ENCODE measurements around the gene FGGY.
"Not testable (repeated sequence)": the region's sequence is repeated elsewhere in the genome, so short reads cannot be mapped to it uniquely, and the experiment has no call there.

Gene FGGY

GRCh38 chr1:59295618-59296017, 1.3 kb upstream of the FGGY start:
- FAIRE-seq (no peak), DNase-seq (ENCODE audit: insufficient read length, low spot score) (no peak)
- TF ChIP-seq POLR2A (IDR thresholded peaks at IDR 0.05; ENCODE audit: low read depth, low read length) = no peak

GRCh38 chr1:59298026-59298583, 1.2 kb downstream of the FGGY start:
- TF ChIP-seq POLR2A (IDR thresholded peaks at IDR 0.05; ENCODE audit: low read depth, low read length) = no peak
- FAIRE-seq (no peak), DNase-seq (ENCODE audit: insufficient read length, low spot score) (no peak)

GRCh38 chr1:59298710-59299346, 1.9 kb downstream of the FGGY start:
- FAIRE-seq = peak; percentile 70
- no peak for DNase-seq (ENCODE audit: insufficient read length, low spot score)
- no peak for TF ChIP-seq POLR2A (IDR thresholded peaks at IDR 0.05; ENCODE audit: low read depth, low read length)

GRCh38 chr1:59299670-59300069, 2.8 kb downstream of the FGGY start:
- not testable (repeated sequence) for FAIRE-seq; DNase-seq (ENCODE audit: insufficient read length, low spot score)

GRCh38 chr1:59302297-59302696, 5.4 kb downstream of the FGGY start:
- FAIRE-seq = no peak

GRCh38 chr1:59302871-59303270, 6.0 kb downstream of the FGGY start:
- no peak for TF ChIP-seq POLR2A (IDR thresholded peaks at IDR 0.05; ENCODE audit: low read depth, low read length)
- DNase-seq (ENCODE audit: insufficient read length, low spot score) (no peak), FAIRE-seq (peak; percentile 15)

More at GRCh38 chr1:59302297-59302696, 5.4 kb downstream of the FGGY start:
- no peak for DNase-seq (ENCODE audit: insufficient read length, low spot score)
- TF ChIP-seq POLR2A (IDR thresholded peaks at IDR 0.05; ENCODE audit: low read depth, low read length) = no peak

- peak; percentile 65 for FAIRE-seq
- no peak for TF ChIP-seq POLR2A (IDR thresholded peaks at IDR 0.05; ENCODE audit: low read depth, low read length)
- no peak for DNase-seq (ENCODE audit: insufficient read length, low spot score)
These were observed 8.3 kb downstream of the FGGY start for GRCh38 chr1:59305188-59305587.

- TF ChIP-seq POLR2A (IDR thresholded peaks at IDR 0.05; ENCODE audit: low read depth, low read length) = no peak
- DNase-seq (ENCODE audit: insufficient read length, low spot score) (no peak), FAIRE-seq (no peak)
These were observed 10.7 kb downstream of the FGGY start for GRCh38 chr1:59307591-59307990.

GRCh38 chr1:59308839-59309238, 11.9 kb downstream of the FGGY start:
- DNase-seq (ENCODE audit: insufficient read length, low spot score) = no peak
- no peak for FAIRE-seq
- no peak for TF ChIP-seq POLR2A (IDR thresholded peaks at IDR 0.05; ENCODE audit: low read depth, low read length)

- FAIRE-seq (no peak), DNase-seq (ENCODE audit: insufficient read length, low spot score) (no peak)
- no peak for TF ChIP-seq POLR2A (IDR thresholded peaks at IDR 0.05; ENCODE audit: low read depth, low read length)
These were observed 12.5 kb downstream of the FGGY start for GRCh38 chr1:59309392-59309791.

- no peak for TF ChIP-seq POLR2A (IDR thresholded peaks at IDR 0.05; ENCODE audit: low read depth, low read length)
- no peak for FAIRE-seq
- no peak for DNase-seq (ENCODE audit: insufficient read length, low spot score)
These were observed 13.1 kb downstream of the FGGY start for GRCh38 chr1:59309795-59310548.

- FAIRE-seq = no peak
- no peak for TF ChIP-seq POLR2A (IDR thresholded peaks at IDR 0.05; ENCODE audit: low read depth, low read length)
- no peak for DNase-seq (ENCODE audit: insufficient read length, low spot score)
These were observed 13.8 kb downstream of the FGGY start for GRCh38 chr1:59310549-59311250.

GRCh38 chr1:59314776-59315528, 18.1 kb downstream of the FGGY start:
- FAIRE-seq = no peak
- DNase-seq (ENCODE audit: insufficient read length, low spot score) = no peak
- TF ChIP-seq POLR2A (IDR thresholded peaks at IDR 0.05; ENCODE audit: low read depth, low read length) = no peak
